ENCODE results near the gene ZNF222.

Gene ZNF222

DNA sequence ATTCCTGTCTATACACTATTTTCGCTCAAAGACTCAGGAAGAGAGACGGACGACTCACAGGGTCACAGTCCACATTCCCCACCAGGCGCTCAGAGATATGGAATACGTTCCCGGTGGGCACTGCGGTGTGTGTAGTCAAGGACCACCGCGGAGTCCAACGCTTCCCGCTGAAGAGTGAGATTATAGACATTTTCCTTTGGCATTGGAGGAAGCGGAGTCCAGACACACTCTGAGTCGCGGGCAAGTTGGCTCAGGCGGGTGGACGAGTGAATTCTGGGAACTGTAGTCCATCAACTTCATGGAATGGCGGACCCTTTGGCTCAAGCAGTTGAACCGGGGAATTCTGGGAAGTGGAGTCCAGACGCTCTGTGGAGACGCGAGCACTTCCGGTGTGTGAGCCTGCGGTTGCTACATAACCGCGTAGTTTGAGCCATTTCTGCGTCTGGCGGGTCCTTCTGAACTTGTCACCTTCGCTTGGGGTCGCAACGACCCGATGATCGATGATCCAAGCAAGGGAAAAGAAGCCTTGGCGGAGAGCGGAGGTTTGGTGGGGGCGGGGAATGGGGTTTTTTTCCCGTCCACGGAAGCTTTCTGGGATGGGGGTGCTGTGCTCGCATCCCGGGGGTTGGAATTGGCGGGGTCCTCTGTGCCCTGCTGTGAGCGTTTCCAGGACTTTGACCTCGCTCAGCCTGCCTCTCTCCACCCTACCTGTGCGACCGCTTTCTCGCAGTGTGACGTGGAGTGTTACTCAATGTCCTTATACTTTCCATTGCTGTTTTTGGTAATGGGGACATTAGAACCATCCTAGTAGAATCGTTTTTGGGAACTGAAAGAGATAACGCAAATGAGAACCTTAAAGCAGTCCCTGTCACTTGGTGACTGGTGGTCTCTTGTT lies 22.4 kb upstream of the ZNF222 start, which contains the start of gene ZNF230:
Gene ZNF230, plus strand, starts transcription at position 392 of the 895 bp plus-strand sequence. CDS start 4,122 bp downstream, outside the sequence.
- Histone ChIP-seq H3K27ac (replicated peaks) (peak within 1 kb of the TSS; percentile 72), H3K4me3 (replicated peaks; ENCODE audit: insufficient read depth, low read length) (peak within 1 kb of the TSS; percentile 94), H3K27me3 (ENCODE audit: insufficient read depth, poor library complexity, severe bottlenecking) (no peaks in the 10 kb centered on the region)
- DNase-seq (ENCODE audit: low read depth in 1 of 2, low spot score in 1 of 2): peak; percentile 97
- TF ChIP-seq, protein P1, sequence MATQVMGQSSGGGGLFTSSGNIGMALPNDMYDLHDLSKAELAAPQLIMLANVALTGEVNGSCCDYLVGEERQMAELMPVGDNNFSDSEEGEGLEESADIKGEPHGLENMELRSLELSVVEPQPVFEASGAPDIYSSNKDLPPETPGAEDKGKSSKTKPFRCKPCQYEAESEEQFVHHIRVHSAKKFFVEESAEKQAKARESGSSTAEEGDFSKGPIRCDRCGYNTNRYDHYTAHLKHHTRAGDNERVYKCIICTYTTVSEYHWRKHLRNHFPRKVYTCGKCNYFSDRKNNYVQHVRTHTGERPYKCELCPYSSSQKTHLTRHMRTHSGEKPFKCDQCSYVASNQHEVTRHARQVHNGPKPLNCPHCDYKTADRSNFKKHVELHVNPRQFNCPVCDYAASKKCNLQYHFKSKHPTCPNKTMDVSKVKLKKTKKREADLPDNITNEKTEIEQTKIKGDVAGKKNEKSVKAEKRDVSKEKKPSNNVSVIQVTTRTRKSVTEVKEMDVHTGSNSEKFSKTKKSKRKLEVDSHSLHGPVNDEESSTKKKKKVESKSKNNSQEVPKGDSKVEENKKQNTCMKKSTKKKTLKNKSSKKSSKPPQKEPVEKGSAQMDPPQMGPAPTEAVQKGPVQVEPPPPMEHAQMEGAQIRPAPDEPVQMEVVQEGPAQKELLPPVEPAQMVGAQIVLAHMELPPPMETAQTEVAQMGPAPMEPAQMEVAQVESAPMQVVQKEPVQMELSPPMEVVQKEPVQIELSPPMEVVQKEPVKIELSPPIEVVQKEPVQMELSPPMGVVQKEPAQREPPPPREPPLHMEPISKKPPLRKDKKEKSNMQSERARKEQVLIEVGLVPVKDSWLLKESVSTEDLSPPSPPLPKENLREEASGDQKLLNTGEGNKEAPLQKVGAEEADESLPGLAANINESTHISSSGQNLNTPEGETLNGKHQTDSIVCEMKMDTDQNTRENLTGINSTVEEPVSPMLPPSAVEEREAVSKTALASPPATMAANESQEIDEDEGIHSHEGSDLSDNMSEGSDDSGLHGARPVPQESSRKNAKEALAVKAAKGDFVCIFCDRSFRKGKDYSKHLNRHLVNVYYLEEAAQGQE (IDR thresholded peaks at IDR 0.05; ENCODE audit: insufficient replicate concordance, low read depth): no peak
- TF ChIP-seq GABPA (IDR thresholded peaks at IDR 0.05; ENCODE audit: low read depth): peak; percentile 82
- no peak for TF ChIP-seq CTCF (IDR thresholded peaks at IDR 0.05; ENCODE audit: insufficient read depth, low read length)
- TF ChIP-seq SPI1 (IDR thresholded peaks at IDR 0.05; ENCODE audit: borderline replicate concordance, low read depth): peak; percentile 65; the same call in 1 of the 2 replicates
- TF ChIP-seq POLR2AphosphoS5 (IDR thresholded peaks at IDR 0.05; ENCODE audit: low read depth): peak; percentile 89

DNA sequence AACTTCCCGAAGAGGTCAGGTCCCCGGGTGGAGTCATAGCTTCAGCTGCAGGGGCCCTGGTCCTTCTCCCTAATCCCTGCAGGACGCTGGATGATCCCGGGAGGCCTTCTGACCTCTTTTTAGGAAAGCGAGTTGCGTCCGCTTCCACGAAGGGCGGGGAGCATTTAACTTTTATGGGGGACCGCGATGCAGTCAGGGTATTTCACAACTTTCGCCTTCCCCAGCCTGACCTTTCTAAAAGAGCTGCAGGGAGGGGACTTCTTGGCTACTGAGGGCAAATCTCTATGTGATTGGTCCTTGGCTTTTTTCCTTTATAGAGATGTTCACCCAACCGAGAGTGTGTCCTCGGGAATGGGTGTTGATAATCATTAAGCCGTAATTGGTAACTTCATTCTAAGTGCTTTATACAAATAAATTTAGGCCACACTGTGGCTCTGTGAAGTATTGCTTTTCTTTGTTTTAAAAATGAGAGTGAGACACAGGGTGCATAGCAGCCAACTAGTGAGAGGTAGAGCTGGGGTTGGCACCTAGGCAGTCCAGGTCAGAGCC lies 21.6 kb upstream of the ZNF222 start:
- H3K27me3 ChIP-seq (ENCODE audit: insufficient read depth, poor library complexity, severe bottlenecking): no peaks in the 10 kb centered on the region
- no peak for TF ChIP-seq POLR2AphosphoS5 (IDR thresholded peaks at IDR 0.05; ENCODE audit: low read depth)
- no peak for TF ChIP-seq CTCF (IDR thresholded peaks at IDR 0.05; ENCODE audit: insufficient read depth, low read length)
- TF ChIP-seq SPI1 (IDR thresholded peaks at IDR 0.05; ENCODE audit: borderline replicate concordance, low read depth): no peak
- TF ChIP-seq, protein P1 (IDR thresholded peaks at IDR 0.05; ENCODE audit: insufficient replicate concordance, low read depth): no peak
- TF ChIP-seq GABPA (IDR thresholded peaks at IDR 0.05; ENCODE audit: low read depth): no peak
- peak in 1 of 2 experiments; percentile 29 for DNase-seq (ENCODE audit: low read depth in 1 of 2, low spot score in 1 of 2)
- H3K27ac ChIP-seq (replicated peaks): peak overlapping the region; percentile 72
- H3K4me3 ChIP-seq (replicated peaks; ENCODE audit: insufficient read depth, low read length): peak overlapping the region; percentile 94

DNA sequence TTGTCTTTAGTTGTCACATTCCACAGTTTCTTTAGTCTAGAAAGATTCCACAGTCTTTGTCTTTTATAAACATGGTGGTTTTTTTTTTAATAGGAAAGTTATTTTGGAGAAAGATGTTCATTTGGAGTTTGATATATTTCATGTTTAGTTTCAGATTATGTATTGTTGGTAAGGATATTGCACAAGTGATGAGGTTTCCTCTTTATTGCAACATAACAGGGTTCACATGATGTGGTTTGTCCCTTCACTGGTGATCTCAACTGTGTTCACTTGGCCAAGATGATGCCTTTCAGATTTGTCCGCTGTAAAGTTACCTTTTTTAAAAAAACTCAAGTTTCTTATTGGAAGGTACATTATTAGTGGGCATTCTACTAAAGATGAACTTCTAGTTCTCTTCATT lies 19.2 kb upstream of the ZNF222 start:
- TF ChIP-seq POLR2AphosphoS5 (IDR thresholded peaks at IDR 0.05; ENCODE audit: low read depth) (peak; percentile 46; the same call in 1 of the 2 replicates), SPI1 (IDR thresholded peaks at IDR 0.05; ENCODE audit: borderline replicate concordance, low read depth) (peak; percentile 47; the same call in 1 of the 2 replicates), CTCF (IDR thresholded peaks at IDR 0.05; ENCODE audit: insufficient read depth, low read length) (no peak), GABPA (IDR thresholded peaks at IDR 0.05; ENCODE audit: low read depth) (no peak; the same call in 1 of the 2 replicates)
- TF ChIP-seq, protein P1 (IDR thresholded peaks at IDR 0.05; ENCODE audit: insufficient replicate concordance, low read depth): no peak
- Histone ChIP-seq H3K27ac (replicated peaks) (peak overlapping the region; percentile 64), H3K4me3 (replicated peaks; ENCODE audit: insufficient read depth, low read length) (no peak overlapping the region), H3K27me3 (ENCODE audit: insufficient read depth, poor library complexity, severe bottlenecking) (no peaks in the 10 kb centered on the region)
- peak; percentile 66 to 76 for DNase-seq (ENCODE audit: low read depth in 1 of 2, low spot score in 1 of 2)
